ENCODE measurements around the gene RBBP5. TPM values are rescaled to one million over a fixed set of nuclear protein-coding genes. Genes with fewer than 3 reads are reported as not detected.

RBBP5 gene
- total and polyA plus RNA-seq, 3 donors from 2014 or later, result 11.7 to 20.3 (median 19.1) TPM

- Histone ChIP-seq H3K4me3 (no peak overlapping the region), H3K27ac (no peak overlapping the region), H3K9me3 (no peaks in the 10 kb centered on the region), H3K4me1 (peaks cover 13% of the 10 kb centered on the region), H3K36me3 (ENCODE audit: low read depth, missing control alignments) (no peaks in the 10 kb centered on the region), H3K27me3 (no peaks in the 10 kb centered on the region)
- WGBS, 2 donors, result 95 to 99% methylated on average over 3 to 11 of the region's 11 CpGs
- TF ChIP-seq, protein P1, sequence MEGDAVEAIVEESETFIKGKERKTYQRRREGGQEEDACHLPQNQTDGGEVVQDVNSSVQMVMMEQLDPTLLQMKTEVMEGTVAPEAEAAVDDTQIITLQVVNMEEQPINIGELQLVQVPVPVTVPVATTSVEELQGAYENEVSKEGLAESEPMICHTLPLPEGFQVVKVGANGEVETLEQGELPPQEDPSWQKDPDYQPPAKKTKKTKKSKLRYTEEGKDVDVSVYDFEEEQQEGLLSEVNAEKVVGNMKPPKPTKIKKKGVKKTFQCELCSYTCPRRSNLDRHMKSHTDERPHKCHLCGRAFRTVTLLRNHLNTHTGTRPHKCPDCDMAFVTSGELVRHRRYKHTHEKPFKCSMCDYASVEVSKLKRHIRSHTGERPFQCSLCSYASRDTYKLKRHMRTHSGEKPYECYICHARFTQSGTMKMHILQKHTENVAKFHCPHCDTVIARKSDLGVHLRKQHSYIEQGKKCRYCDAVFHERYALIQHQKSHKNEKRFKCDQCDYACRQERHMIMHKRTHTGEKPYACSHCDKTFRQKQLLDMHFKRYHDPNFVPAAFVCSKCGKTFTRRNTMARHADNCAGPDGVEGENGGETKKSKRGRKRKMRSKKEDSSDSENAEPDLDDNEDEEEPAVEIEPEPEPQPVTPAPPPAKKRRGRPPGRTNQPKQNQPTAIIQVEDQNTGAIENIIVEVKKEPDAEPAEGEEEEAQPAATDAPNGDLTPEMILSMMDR (IDR thresholded peaks at IDR 0.05), result no peak
- TF ChIP-seq POLR2A (IDR thresholded peaks at IDR 0.05), result no peak
- DNase-seq, result no peak
- intact Hi-C loops (cut with DNase I; ENCODE audit: low total_unique reads), result no loop called here
Measured at GRCh38 chr1:205074084-205074483, 47.7 kb downstream of the RBBP5 start.

- Histone ChIP-seq H3K4me3 (no peak overlapping the region), H3K36me3 (ENCODE audit: low read depth, missing control alignments) (no peaks in the 10 kb centered on the region), H3K9me3 (no peaks in the 10 kb centered on the region), H3K4me1 (peaks cover 13% of the 10 kb centered on the region), H3K27ac (no peak overlapping the region), H3K27me3 (no peaks in the 10 kb centered on the region)
- TF ChIP-seq POLR2A (IDR thresholded peaks at IDR 0.05), result no peak
- TF ChIP-seq, protein P1 (IDR thresholded peaks at IDR 0.05), result no peak
- 87 to 100% methylated on average over 2 to 12 of the region's 12 CpGs for WGBS, 2 donors
- no peak for DNase-seq
- intact Hi-C loops (cut with DNase I; ENCODE audit: low total_unique reads), result no loop called here
Measured at GRCh38 chr1:205073511-205073910, 48.3 kb downstream of the RBBP5 start.

DNA sequence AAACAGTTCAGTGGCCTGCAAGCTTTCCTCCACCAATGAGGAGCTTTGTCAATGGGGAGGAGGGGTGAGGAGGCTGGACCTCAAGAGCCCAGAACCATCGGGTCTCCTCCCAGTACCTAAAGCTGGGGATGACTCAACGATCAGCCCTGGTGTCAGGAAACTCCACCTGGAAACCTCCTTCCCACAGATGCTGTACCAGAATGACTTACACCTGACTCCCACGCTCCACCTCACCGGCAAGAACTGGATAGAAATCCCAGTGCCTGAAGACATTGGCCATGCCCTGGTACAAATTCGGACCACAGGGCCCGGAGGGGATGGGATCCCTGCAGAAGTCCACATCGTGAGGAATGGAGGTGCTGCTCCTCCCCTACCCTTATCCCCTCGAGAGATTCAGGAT lies 48.9 kb downstream of the RBBP5 start:
- intact Hi-C loops (cut with DNase I; ENCODE audit: low total_unique reads), result no loop called here
- no peaks in the 10 kb centered on the region for H3K36me3 ChIP-seq (ENCODE audit: low read depth, missing control alignments)
- no peak for DNase-seq
- 89 to 90% methylated on average over 6 to 8 of the region's 8 CpGs for WGBS, 2 donors
- no peaks in the 10 kb centered on the region for H3K27me3 ChIP-seq
- no peaks in the 10 kb centered on the region for H3K9me3 ChIP-seq
- peaks cover 13% of the 10 kb centered on the region for H3K4me1 ChIP-seq
- H3K27ac ChIP-seq, result no peak overlapping the region
- no peak overlapping the region for H3K4me3 ChIP-seq
- TF ChIP-seq, protein P1 (IDR thresholded peaks at IDR 0.05), result no peak
- TF ChIP-seq POLR2A (IDR thresholded peaks at IDR 0.05), result no peak

- no peak for DNase-seq
- H3K9me3 ChIP-seq, result no peaks in the 10 kb centered on the region
- intact Hi-C loops (cut with DNase I; ENCODE audit: low total_unique reads), result no loop called here
- TF ChIP-seq POLR2A (IDR thresholded peaks at IDR 0.05), result no peak
- TF ChIP-seq, protein P1 (IDR thresholded peaks at IDR 0.05), result no peak
- H3K27me3 ChIP-seq, result no peaks in the 10 kb centered on the region
- no peak overlapping the region for H3K4me3 ChIP-seq
- H3K36me3 ChIP-seq (ENCODE audit: low read depth, missing control alignments), result no peaks in the 10 kb centered on the region
- WGBS, 2 donors, result 90 to 91% methylated on average over 9 of the region's 9 CpGs
- peaks cover 12% of the 10 kb centered on the region for H3K4me1 ChIP-seq
- H3K27ac ChIP-seq, result no peak overlapping the region
Measured at GRCh38 chr1:205072286-205072685, 49.5 kb downstream of the RBBP5 start.

- 92% methylated on average over 7 to 12 of the region's 12 CpGs for WGBS, 2 donors
- Histone ChIP-seq H3K9me3 (no peaks in the 10 kb centered on the region), H3K36me3 (ENCODE audit: low read depth, missing control alignments) (no peaks in the 10 kb centered on the region), H3K27ac (no peak overlapping the region), H3K4me1 (peaks cover 7% of the 10 kb centered on the region), H3K27me3 (no peaks in the 10 kb centered on the region), H3K4me3 (no peak overlapping the region)
- TF ChIP-seq POLR2A (IDR thresholded peaks at IDR 0.05), result no peak
- TF ChIP-seq, protein P1 (IDR thresholded peaks at IDR 0.05), result no peak
- intact Hi-C loops (cut with DNase I; ENCODE audit: low total_unique reads), result no loop called here
- DNase-seq, result no peak
Measured at GRCh38 chr1:205071801-205072200, 50.0 kb downstream of the RBBP5 start.

Data from testis (tissue), 3 donors.